Activated naive CD8-positive, alpha-beta T cell treated with anti-CD3 and anti-CD28 coated beads for 36 hours (primary cell): ENCODE measurements around the gene MAP2K3. TPM values are rescaled to one million over a fixed set of nuclear protein-coding genes. Genes with fewer than 3 reads are reported as not detected.
"Not testable (repeated sequence)": the region's sequence is repeated elsewhere in the genome, so short reads cannot be mapped to it uniquely, and the experiment has no call there.

Experiments used
- DNase-seq: peaks from one replicate; pipeline ENCODE4 v3.0.0; 2021
- H3K27ac Mint-ChIP-seq: one replicate; pipeline ENCODE4 v1.8.0; 2022; ENCODE audit warnings: mild to moderate bottlenecking, moderate library complexity, mixed read lengths
- H3K27me3 Mint-ChIP-seq: one replicate; pipeline ENCODE4 v1.8.0; 2022; ENCODE audit warnings: mild to moderate bottlenecking, mixed read lengths
- H3K36me3 Mint-ChIP-seq: one replicate; pipeline ENCODE4 v1.8.0; 2021; ENCODE audit warnings: mild to moderate bottlenecking, mixed read lengths
- H3K4me1 Mint-ChIP-seq: one replicate; pipeline ENCODE4 v1.8.0; 2021; ENCODE audit warnings: mixed read lengths
- H3K4me3 Mint-ChIP-seq: one replicate; pipeline ENCODE4 v1.8.0; 2022; ENCODE audit warnings: mild to moderate bottlenecking, moderate library complexity, mixed read lengths
- H3K9me3 Mint-ChIP-seq: one replicate; pipeline ENCODE4 v1.8.0; 2022; ENCODE audit warnings: mixed read lengths
- total RNA-seq, 2 experiments: library from RNA; stranded (reverse); gene quantifications; one replicate each; pipeline ENCODE4 v1.2.3, GENCODE V29; 2021

MAP2K3 gene
- total RNA-seq, 2 experiments from 2014 or later: 136 to 139 TPM

GRCh38 chr17:21305431-21306180 lies 21.1 kb downstream of the MAP2K3 start:
- not testable (repeated sequence) for H3K9me3 Mint-ChIP-seq, DNase-seq, H3K27ac Mint-ChIP-seq, H3K27me3 Mint-ChIP-seq, H3K4me1 Mint-ChIP-seq, H3K4me3 Mint-ChIP-seq
- peaks cover 44% of the 10 kb centered on the region for H3K36me3 Mint-ChIP-seq

- H3K36me3 Mint-ChIP-seq: peaks cover 44% of the 10 kb centered on the region
- not testable (repeated sequence) for H3K4me3 Mint-ChIP-seq, H3K4me1 Mint-ChIP-seq, H3K9me3 Mint-ChIP-seq, H3K27me3 Mint-ChIP-seq, H3K27ac Mint-ChIP-seq, DNase-seq
Observed at GRCh38 chr17:21306611-21307272, 22.2 kb downstream of the MAP2K3 start.

DNA sequence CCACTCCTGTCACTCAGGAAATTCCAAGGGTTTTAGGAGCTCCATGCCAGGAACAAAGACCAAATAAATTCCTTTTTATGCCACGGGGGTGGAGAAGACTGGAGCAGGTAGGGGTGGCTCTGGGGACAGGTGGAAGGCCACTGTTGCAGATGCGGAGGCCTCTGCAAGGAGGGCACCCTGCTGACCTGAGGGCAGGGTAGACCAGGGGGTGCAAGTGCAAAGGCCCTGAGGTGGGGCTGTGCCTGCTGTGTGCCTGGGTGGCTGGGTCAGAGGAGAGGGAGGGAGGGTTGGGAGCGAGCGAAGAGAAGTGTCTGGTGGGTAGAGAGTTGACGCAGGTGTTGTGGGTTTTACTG lies 22.7 kb downstream of the MAP2K3 start:
- not testable (repeated sequence) for DNase-seq, H3K4me3 Mint-ChIP-seq, H3K9me3 Mint-ChIP-seq, H3K4me1 Mint-ChIP-seq, H3K27ac Mint-ChIP-seq, H3K27me3 Mint-ChIP-seq
- peaks cover 44% of the 10 kb centered on the region for H3K36me3 Mint-ChIP-seq

DNA sequence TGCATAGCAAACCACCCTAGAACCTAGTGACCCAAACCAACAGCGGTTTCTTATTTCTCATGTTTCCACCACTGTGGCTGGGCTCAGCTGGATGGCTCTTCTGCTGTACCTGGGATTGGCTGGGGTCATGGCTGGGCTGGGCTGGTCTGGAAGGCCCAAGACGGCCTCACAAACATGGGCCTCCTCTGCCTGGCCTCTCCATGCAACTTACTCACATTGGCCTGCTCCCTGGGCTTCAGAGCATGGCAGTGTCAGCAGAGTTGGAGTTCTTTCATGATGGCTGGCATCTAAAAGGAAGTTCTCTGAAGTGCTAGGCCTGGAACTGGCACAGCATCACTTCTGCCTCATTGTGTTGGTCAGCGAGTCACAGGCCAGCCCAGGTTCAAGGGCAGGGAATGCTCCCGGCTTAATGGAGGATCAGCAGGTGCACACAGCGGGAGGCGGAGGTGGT lies 24.4 kb downstream of the MAP2K3 start:
- H3K9me3 Mint-ChIP-seq, DNase-seq, H3K27me3 Mint-ChIP-seq, H3K4me3 Mint-ChIP-seq, H3K4me1 Mint-ChIP-seq, H3K27ac Mint-ChIP-seq: not testable (repeated sequence)
- H3K36me3 Mint-ChIP-seq: peaks cover 39% of the 10 kb centered on the region

DNA sequence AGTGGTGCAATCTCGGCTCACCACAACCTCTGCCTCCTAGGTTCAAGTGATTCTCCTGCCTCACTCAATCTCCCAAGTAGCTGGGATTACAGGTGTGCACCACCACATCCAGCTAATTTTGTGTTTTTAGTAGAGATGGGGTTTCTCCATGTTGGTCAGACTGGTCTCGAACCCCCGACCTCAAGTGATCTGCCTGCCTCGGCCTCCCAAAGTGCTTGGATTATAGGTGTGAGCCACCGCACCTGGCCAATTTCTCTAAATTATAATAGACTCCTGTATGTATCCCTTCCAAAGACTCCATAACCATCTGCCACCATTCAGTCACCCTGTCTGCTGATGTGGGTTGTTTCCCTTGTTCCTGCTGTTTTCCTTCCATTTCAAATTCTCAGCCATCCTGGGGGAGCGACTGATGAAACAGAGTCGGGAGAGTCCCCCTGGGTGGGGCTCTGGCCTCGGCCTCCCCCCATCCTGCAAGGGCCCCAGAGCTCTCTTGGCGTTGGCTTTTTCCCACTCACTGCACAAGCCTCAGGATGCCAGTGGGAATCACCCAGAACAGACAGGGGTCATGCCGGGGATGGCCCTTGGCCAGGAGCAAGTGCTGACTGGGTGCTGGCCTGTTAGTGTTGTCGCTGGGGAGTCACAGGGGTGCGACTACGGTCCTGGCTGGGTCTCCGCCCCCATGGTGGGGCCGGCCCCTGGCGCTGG lies 25.7 kb downstream of the MAP2K3 start:
- not testable (repeated sequence) for H3K27me3 Mint-ChIP-seq, H3K27ac Mint-ChIP-seq, DNase-seq, H3K4me1 Mint-ChIP-seq, H3K4me3 Mint-ChIP-seq, H3K9me3 Mint-ChIP-seq
- peaks cover 38% of the 10 kb centered on the region for H3K36me3 Mint-ChIP-seq

GRCh38 chr17:21310766-21311602 lies 26.5 kb downstream of the MAP2K3 start:
- H3K27me3 Mint-ChIP-seq, H3K4me1 Mint-ChIP-seq, DNase-seq, H3K4me3 Mint-ChIP-seq, H3K9me3 Mint-ChIP-seq, H3K27ac Mint-ChIP-seq: not testable (repeated sequence)
- H3K36me3 Mint-ChIP-seq: peaks cover 32% of the 10 kb centered on the region

DNA sequence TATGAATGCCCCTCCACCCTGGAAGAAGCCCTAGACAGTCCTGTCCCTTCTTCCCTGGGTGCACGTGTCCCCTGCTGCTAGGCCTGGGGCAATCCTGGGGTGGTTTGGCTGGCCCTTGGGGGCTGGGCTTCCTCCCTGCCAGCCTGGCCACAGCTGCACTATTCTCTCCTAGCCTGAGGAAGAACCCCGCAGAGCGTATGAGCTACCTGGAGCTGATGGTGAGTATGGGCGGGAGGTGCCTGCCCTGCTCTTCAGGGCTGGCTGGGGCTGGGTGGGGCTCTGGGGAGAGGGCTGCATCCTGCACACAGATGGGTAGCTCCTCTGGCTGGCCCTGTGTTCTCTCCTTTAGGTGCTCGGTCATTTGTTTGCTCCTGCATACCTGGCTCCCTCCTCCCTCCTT lies 28.8 kb downstream of the MAP2K3 start:
- Mint-ChIP-seq H3K9me3 (peaks cover 2% of the 10 kb centered on the region), H3K4me3 (no peak overlapping the region), H3K36me3 (peaks cover 19% of the 10 kb centered on the region), H3K4me1 (no peaks in the 10 kb centered on the region), H3K27me3 (no peaks in the 10 kb centered on the region), H3K27ac (no peak overlapping the region)
- no peak for DNase-seq

DNA sequence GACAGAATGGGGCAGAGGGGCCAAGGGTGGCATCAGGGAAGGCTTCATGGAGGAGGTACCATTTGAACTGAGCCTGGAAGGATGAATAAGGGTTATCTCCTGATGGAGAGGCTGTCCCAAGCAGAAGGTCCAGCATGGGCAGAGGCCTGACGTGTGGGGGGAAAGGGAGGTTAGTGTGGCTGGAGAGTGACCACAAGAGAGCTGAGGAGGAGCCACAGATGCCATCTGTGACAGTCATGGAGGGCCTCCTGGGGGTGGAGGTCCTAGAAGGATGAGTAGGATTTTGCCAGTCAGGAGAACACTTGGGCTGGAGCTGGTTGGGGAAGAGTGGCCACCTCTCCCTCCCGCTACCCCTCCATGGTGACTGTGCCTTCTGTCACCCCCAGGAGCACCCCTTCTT lies 29.2 kb downstream of the MAP2K3 start:
- H3K4me1 Mint-ChIP-seq, H3K9me3 Mint-ChIP-seq, H3K27me3 Mint-ChIP-seq, DNase-seq, H3K4me3 Mint-ChIP-seq, H3K27ac Mint-ChIP-seq: not testable (repeated sequence)
- peaks cover 14% of the 10 kb centered on the region for H3K36me3 Mint-ChIP-seq

DNA sequence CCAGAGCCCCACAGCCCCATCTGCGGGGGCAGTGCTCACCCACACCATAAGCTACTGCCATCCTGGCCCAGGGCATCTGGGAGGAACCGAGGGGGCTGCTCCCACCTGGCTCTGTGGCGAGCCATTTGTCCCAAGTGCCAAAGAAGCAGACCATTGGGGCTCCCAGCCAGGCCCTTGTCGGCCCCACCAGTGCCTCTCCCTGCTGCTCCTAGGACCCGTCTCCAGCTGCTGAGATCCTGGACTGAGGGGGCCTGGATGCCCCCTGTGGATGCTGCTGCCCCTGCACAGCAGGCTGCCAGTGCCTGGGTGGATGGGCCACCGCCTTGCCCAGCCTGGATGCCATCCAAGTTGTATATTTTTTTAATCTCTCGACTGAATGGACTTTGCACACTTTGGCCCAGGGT lies 29.8 kb downstream of the MAP2K3 start:
- not testable (repeated sequence) for H3K4me3 Mint-ChIP-seq, H3K9me3 Mint-ChIP-seq, H3K4me1 Mint-ChIP-seq, H3K36me3 Mint-ChIP-seq, H3K27me3 Mint-ChIP-seq, H3K27ac Mint-ChIP-seq, DNase-seq

DNA sequence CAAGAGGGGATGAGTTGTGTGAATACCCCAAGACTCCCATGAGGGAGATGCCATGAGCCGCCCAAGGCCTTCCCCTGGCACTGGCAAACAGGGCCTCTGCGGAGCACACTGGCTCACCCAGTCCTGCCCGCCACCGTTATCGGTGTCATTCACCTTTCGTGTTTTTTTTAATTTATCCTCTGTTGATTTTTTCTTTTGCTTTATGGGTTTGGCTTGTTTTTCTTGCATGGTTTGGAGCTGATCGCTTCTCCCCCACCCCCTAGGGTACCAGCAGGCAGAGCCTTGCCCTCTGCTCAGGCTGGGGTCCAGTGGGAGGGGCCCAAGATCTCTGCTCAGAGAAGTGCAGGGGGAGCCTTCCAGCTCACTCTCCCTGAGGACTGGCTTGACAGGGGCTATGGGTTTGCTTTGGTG lies 30.2 kb downstream of the MAP2K3 start:
- H3K36me3 Mint-ChIP-seq, DNase-seq, H3K4me1 Mint-ChIP-seq, H3K9me3 Mint-ChIP-seq, H3K27ac Mint-ChIP-seq, H3K27me3 Mint-ChIP-seq, H3K4me3 Mint-ChIP-seq: not testable (repeated sequence)

DNA sequence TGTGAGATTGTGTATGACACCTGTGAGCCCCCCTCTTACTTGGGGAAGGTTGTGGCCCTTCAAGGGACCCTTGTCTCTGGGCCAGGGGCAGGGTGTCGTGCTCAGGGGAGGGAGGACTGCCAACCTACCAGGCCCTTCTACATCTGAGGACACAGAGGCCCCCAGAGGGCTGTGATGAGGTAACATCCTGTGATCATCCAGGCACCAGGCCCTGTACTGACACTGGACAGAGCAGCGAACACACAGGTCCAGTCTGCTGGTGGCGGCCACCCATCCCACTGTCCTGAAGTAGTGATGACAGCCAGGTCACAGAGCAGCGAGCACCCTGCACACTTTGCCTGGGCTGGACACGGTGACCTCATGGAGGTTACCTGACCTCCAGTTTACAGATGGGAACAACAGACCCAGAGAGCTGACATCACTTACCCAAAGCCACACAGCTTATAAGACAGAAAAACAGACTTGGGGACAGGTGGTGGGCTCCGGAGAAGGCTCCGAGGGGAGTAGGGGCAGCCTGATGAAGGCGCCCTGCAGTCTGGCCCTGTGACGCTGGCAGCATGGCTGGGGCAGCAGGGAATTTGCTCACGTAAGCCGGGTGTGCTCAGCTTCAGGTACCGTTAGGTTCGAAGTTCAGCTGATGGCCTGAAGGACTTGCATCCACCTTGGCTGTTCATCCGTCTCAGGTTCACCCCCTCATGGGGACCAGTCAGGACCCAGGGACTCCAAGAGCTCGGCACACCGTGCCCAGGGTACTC lies 30.9 kb downstream of the MAP2K3 start:
- H3K9me3 Mint-ChIP-seq, H3K27me3 Mint-ChIP-seq, DNase-seq, H3K4me3 Mint-ChIP-seq, H3K27ac Mint-ChIP-seq, H3K36me3 Mint-ChIP-seq, H3K4me1 Mint-ChIP-seq: not testable (repeated sequence)

DNA sequence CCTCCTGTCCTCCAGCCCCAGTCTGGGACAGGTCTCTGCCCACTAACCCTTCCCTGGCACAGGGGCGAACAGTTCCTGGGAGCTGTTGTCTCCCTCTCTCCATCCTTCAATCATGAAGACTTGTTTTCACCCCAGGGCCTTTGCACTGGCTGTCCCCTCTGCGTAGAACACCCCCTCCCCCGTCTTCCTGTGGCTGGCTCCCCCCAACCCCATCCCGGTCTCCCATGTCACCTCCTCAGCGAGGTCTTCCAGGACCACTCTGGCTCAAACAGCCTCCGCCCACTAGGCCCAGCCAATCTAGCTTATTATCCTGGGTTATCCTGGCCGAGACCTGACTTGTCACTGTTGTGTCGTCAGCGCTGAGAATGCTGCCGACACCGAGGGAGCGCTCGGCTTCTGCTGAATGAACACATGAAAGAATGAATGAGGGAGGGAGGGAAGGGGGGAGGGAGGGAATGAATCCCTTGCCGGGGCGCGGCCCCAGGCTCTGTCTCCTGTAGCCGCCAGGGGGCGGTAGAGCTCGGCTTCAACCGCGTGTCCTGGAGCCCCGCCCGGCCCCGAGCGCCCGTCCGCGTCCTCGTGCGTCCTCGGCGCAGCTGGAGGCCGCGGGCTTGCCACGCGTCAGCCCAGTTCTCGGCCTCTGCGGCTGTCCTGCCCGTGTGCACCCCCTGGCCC lies 31.8 kb downstream of the MAP2K3 start:
- not testable (repeated sequence) for DNase-seq, H3K27me3 Mint-ChIP-seq, H3K9me3 Mint-ChIP-seq, H3K4me1 Mint-ChIP-seq, H3K36me3 Mint-ChIP-seq, H3K27ac Mint-ChIP-seq, H3K4me3 Mint-ChIP-seq

- not testable (repeated sequence) for H3K9me3 Mint-ChIP-seq, H3K4me3 Mint-ChIP-seq
Observed at GRCh38 chr17:21316887-21317500, 32.5 kb downstream of the MAP2K3 start.

DNA sequence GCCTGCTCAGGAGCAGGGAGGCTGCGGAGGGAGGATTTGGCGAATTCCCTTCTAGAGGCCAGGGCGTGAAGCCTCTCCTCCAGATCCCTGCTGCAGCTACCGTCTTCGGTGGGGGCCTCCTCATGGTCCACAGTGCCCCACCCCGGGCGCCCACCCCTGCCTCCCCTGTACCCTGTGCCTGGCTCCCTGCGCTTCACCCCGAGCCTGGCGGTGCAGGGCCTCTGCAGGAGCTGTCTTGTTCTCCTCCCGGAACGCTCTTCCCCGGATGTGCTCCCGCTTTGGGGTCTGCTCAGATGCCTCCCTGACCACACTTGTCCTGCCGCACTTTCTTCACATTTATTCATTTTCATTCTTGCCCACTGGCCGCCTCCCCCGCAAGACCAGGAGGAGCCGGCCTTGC lies 33.3 kb downstream of the MAP2K3 start:
- not testable (repeated sequence) for H3K27ac Mint-ChIP-seq, DNase-seq, H3K9me3 Mint-ChIP-seq, H3K36me3 Mint-ChIP-seq, H3K27me3 Mint-ChIP-seq, H3K4me3 Mint-ChIP-seq, H3K4me1 Mint-ChIP-seq

More at GRCh38 chr17:21316887-21317500, 32.5 kb downstream of the MAP2K3 start:
- not testable (repeated sequence) for H3K36me3 Mint-ChIP-seq, H3K27ac Mint-ChIP-seq, DNase-seq, H3K27me3 Mint-ChIP-seq, H3K4me1 Mint-ChIP-seq
